ENCODE results near the gene SNAP25.

The SNAP25 gene

GRCh38 chr20:10179574-10180298, 38.9 kb upstream of the SNAP25 start:
- H3K9ac ChIP-seq (ENCODE audit: low read length) = no peak overlapping the region
- TF ChIP-seq EZH2phosphoT487 (IDR thresholded peaks at IDR 0.05; ENCODE audit: low read length) (no peak), EZH2 (optimal IDR thresholded peaks at IDR 0.05; ENCODE audit: low read depth, low read length) (no peak)
- TF ChIP-seq, protein P1, sequence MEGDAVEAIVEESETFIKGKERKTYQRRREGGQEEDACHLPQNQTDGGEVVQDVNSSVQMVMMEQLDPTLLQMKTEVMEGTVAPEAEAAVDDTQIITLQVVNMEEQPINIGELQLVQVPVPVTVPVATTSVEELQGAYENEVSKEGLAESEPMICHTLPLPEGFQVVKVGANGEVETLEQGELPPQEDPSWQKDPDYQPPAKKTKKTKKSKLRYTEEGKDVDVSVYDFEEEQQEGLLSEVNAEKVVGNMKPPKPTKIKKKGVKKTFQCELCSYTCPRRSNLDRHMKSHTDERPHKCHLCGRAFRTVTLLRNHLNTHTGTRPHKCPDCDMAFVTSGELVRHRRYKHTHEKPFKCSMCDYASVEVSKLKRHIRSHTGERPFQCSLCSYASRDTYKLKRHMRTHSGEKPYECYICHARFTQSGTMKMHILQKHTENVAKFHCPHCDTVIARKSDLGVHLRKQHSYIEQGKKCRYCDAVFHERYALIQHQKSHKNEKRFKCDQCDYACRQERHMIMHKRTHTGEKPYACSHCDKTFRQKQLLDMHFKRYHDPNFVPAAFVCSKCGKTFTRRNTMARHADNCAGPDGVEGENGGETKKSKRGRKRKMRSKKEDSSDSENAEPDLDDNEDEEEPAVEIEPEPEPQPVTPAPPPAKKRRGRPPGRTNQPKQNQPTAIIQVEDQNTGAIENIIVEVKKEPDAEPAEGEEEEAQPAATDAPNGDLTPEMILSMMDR (IDR thresholded peaks at IDR 0.05; ENCODE audit: low read length) = peak; percentile 26
- no peak for DNase-seq

DNA sequence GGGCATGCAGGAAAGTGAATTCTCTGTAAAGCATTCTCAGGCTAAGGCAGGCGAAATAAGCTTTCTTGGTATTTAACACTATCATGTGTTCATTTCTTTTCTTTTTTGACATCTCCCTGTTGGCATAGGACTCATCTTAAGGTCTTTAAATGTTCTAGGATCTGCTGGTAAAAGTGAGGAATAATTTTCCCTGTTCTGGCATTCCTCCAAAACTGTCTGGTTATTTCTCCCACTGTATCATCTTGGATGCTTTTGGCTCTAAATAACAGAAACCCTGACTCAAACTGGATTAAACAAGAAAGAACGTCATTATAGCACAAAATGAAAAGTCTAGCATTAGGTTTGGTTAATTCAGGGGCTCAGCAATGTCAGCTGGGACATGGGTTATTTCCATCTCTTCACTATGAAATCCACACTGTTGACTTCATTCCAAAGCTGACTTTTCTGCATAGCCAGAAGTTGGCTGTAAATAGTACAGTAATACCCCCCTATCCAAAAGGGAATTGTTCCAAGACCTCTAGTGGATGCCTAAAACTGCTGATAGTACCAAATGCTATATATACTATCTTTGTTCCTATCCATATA, 37.9 kb upstream of the SNAP25 start:
- Histone ChIP-seq H3K9ac (ENCODE audit: low read length) (no peak overlapping the region), H3K9me2 (replicated peaks; ENCODE audit: insufficient read depth, low read length) (no peaks in the 10 kb centered on the region), H3K27ac (ENCODE audit: low read length) (no peak overlapping the region), H3K4me3 (ENCODE audit: low read length) (no peak overlapping the region), H2AFZ (ENCODE audit: low read length) (no peak overlapping the region), H3K9me3 (replicated peaks; ENCODE audit: insufficient read depth, low read length) (no peaks in the 10 kb centered on the region), H4K20me1 (ENCODE audit: insufficient read depth, low read length) (no peaks in the 10 kb centered on the region), H3K4me2 (ENCODE audit: low read depth, low read length) (no peak overlapping the region), H3F3A (ENCODE audit: insufficient read depth, low read length) (no peaks in the 10 kb centered on the region), H3K4me1 (ENCODE audit: low read length) (no peaks in the 10 kb centered on the region), H3K79me2 (ENCODE audit: low read length) (no peaks in the 10 kb centered on the region), H3K27me3 (replicated peaks; ENCODE audit: insufficient read depth, low read length) (no peaks in the 10 kb centered on the region), H3K36me3 (replicated peaks; ENCODE audit: insufficient read depth, low read length) (no peaks in the 10 kb centered on the region)
- DNase-seq = no peak
- no peak for TF ChIP-seq EZH2 (optimal IDR thresholded peaks at IDR 0.05; ENCODE audit: low read depth, low read length)
- no peak for TF ChIP-seq EZH2phosphoT487 (IDR thresholded peaks at IDR 0.05; ENCODE audit: low read length)
- TF ChIP-seq, protein P1 (IDR thresholded peaks at IDR 0.05; ENCODE audit: low read length) = no peak

More at GRCh38 chr20:10179574-10180298, 38.9 kb upstream of the SNAP25 start:
- no peak overlapping the region for H3K4me2 ChIP-seq (ENCODE audit: low read depth, low read length)
- no peaks in the 10 kb centered on the region for H3K4me1 ChIP-seq (ENCODE audit: low read length)
- no peak overlapping the region for H3K27ac ChIP-seq (ENCODE audit: low read length)
- no peaks in the 10 kb centered on the region for H3K9me3 ChIP-seq (replicated peaks; ENCODE audit: insufficient read depth, low read length)
- no peaks in the 10 kb centered on the region for H3K9me2 ChIP-seq (replicated peaks; ENCODE audit: insufficient read depth, low read length)
- no peaks in the 10 kb centered on the region for H3K27me3 ChIP-seq (replicated peaks; ENCODE audit: insufficient read depth, low read length)
- no peaks in the 10 kb centered on the region for H3K79me2 ChIP-seq (ENCODE audit: low read length)
- H4K20me1 ChIP-seq (ENCODE audit: insufficient read depth, low read length) = no peaks in the 10 kb centered on the region
- no peaks in the 10 kb centered on the region for H3K36me3 ChIP-seq (replicated peaks; ENCODE audit: insufficient read depth, low read length)
- H3F3A ChIP-seq (ENCODE audit: insufficient read depth, low read length) = no peaks in the 10 kb centered on the region
- H2AFZ ChIP-seq (ENCODE audit: low read length) = no peak overlapping the region
- H3K4me3 ChIP-seq (ENCODE audit: low read length) = no peak overlapping the region

GRCh38 chr20:10185741-10186558, 32.7 kb upstream of the SNAP25 start:
- Histone ChIP-seq H3K4me3 (ENCODE audit: low read length) (no peak overlapping the region), H4K20me1 (ENCODE audit: insufficient read depth, low read length) (no peaks in the 10 kb centered on the region), H3K4me1 (ENCODE audit: low read length) (no peaks in the 10 kb centered on the region), H3K27ac (ENCODE audit: low read length) (no peak overlapping the region), H3K9me3 (replicated peaks; ENCODE audit: insufficient read depth, low read length) (no peaks in the 10 kb centered on the region), H3F3A (ENCODE audit: insufficient read depth, low read length) (no peaks in the 10 kb centered on the region), H3K27me3 (replicated peaks; ENCODE audit: insufficient read depth, low read length) (no peaks in the 10 kb centered on the region), H2AFZ (ENCODE audit: low read length) (no peak overlapping the region), H3K4me2 (ENCODE audit: low read depth, low read length) (no peak overlapping the region), H3K79me2 (ENCODE audit: low read length) (no peaks in the 10 kb centered on the region), H3K9ac (ENCODE audit: low read length) (no peak overlapping the region), H3K36me3 (replicated peaks; ENCODE audit: insufficient read depth, low read length) (no peaks in the 10 kb centered on the region), H3K9me2 (replicated peaks; ENCODE audit: insufficient read depth, low read length) (no peaks in the 10 kb centered on the region)
- no peak for DNase-seq
- TF ChIP-seq EZH2 (optimal IDR thresholded peaks at IDR 0.05; ENCODE audit: low read depth, low read length) = no peak
- TF ChIP-seq, protein P1 (IDR thresholded peaks at IDR 0.05; ENCODE audit: low read length) = no peak
- no peak for TF ChIP-seq EZH2phosphoT487 (IDR thresholded peaks at IDR 0.05; ENCODE audit: low read length)
